ENCODE results near the gene FAM219B. TPM values are rescaled to one million over a fixed set of nuclear protein-coding genes. Genes with fewer than 3 reads are reported as not detected.

Gene FAM219B
- total and polyA plus RNA-seq, 10 of the 15 experiments (the other 5 are each of a cell fraction or from before 2014, with no cell fraction given) = 7.6 to 53.2 (median 29.4) TPM

- TF ChIP-seq EP300 (IDR thresholded peaks at IDR 0.05; ENCODE audit: borderline replicate concordance in 1 of 2, control insufficient read depth in 1 of 2, low read depth in 2 of 2, low read length in 2 of 2) = no peak
- TF ChIP-seq ATF7 (IDR thresholded peaks at IDR 0.05; ENCODE audit: low read depth) = peak; percentile 91
- TF ChIP-seq IKZF2 (IDR thresholded peaks at IDR 0.05) = peak in 1 of 2 experiments; percentile 40; a peak in 2 of 4 replicates
- TF ChIP-seq DPF2 (IDR thresholded peaks at IDR 0.05) = peak; percentile 97
- no peak; the same call in 1 of the 2 replicates for TF ChIP-seq NFYA (IDR thresholded peaks at IDR 0.05; ENCODE audit: borderline replicate concordance, low read depth, low read length)
- no peak for TF ChIP-seq ZNF274 (IDR thresholded peaks at IDR 0.05; ENCODE audit: insufficient read depth, insufficient read length)
- TF ChIP-seq RB1 (IDR thresholded peaks at IDR 0.05; ENCODE audit: borderline replicate concordance) = peak; percentile 67; the same call in 1 of the 2 replicates
- peak; percentile 63 for TF ChIP-seq NR2C1 (IDR thresholded peaks at IDR 0.05)
- TF ChIP-seq POLR2A (IDR thresholded peaks at IDR 0.05; ENCODE audit: low read depth, low read length) = peak; percentile 95
- peak; percentile 55; the same call in 1 of the 2 replicates for TF ChIP-seq HDGF (IDR thresholded peaks at IDR 0.05)
- TF ChIP-seq SREBF1 (IDR thresholded peaks at IDR 0.05; ENCODE audit: low read length) = no peak
- no peak for TF ChIP-seq KLF5 (IDR thresholded peaks at IDR 0.05; ENCODE audit: partially characterized antibody)
- peak; percentile 70 for TF ChIP-seq IKZF1 (conservative IDR thresholded peaks at IDR 0.05)
- no peak for TF ChIP-seq CUX1 (IDR thresholded peaks at IDR 0.05; ENCODE audit: insufficient replicate concordance, low read depth, low read length)
- peak; percentile 99 for TF ChIP-seq PKNOX1 (IDR thresholded peaks at IDR 0.05)
- TF ChIP-seq CBFB (IDR thresholded peaks at IDR 0.05; ENCODE audit: low read depth) = peak; percentile 20; the same call in 1 of the 2 replicates
- TF ChIP-seq ZBTB33 (IDR thresholded peaks at IDR 0.05) = no peak
- peak; percentile 21; the same call in 1 of the 3 replicates for TF ChIP-seq POU2F2 (IDR thresholded peaks at IDR 0.05; ENCODE audit: borderline replicate concordance, low read depth, low read length)
- TF ChIP-seq TAF1 (IDR thresholded peaks at IDR 0.05; ENCODE audit: borderline replicate concordance, low read depth, low read length) = peak; percentile 76
- 0 out of 3 replicates have a peak, but pooled peaks of 1 of the 2 experiments have one; percentile 10 for TF ChIP-seq EGR1 (IDR thresholded peaks at IDR 0.05; ENCODE audit: borderline replicate concordance in 1 of 2, low read depth in 2 of 2, low read length in 2 of 2)
Observed at GRCh38 chr15:74873036-74873755, 33.5 kb downstream of the FAM219B start, which contains the start of gene SCAMP2 (continued).

Data from GM12878 (cell line).